Sigmoid colon (tissue), 4 donors: Measurements from ENCODE around the gene JAM2.

Experiments
- CTCF ChIP-seq, 4 experiments: fragments of 450-650 bp in 3 of 4; fragments of 200-600 bp in 1 of 4; IDR thresholded peaks; one replicate each; pipeline ENCODE4 v1.5.1; 2016 to 2019; ENCODE audit warnings: antibody characterized with exemption in 4 of 4, mild to moderate bottlenecking in 3 of 4, moderate library complexity in 2 of 4
- EP300 ChIP-seq, 4 donors: sonication (generic); formaldehyde crosslinking; IDR thresholded peaks; one replicate each; pipeline ENCODE4 v1.6.1; 2017; ENCODE audit warnings: antibody characterized with exemption in 4 of 4
- POLR2A ChIP-seq, 2 donors: fragments of 450-650 bp; IDR thresholded peaks; one replicate each; pipeline ENCODE4 v1.6.1; 2016; ENCODE audit warnings: antibody characterized with exemption in 2 of 2, mild to moderate bottlenecking in 2 of 2, moderate library complexity in 2 of 2
- POLR2AphosphoS5 ChIP-seq, 4 donors: sonication (generic); formaldehyde crosslinking; IDR thresholded peaks; one replicate each; pipeline ENCODE4 v1.6.1; 2017; ENCODE audit warnings: antibody characterized with exemption in 4 of 4

GRCh38 chr21:25756190-25756932, 117.3 kb downstream of the JAM2 start:
- TF ChIP-seq CTCF (IDR thresholded peaks at IDR 0.05) (no peak), EP300 (IDR thresholded peaks at IDR 0.05) (no peak), POLR2A (IDR thresholded peaks at IDR 0.05) (no peak), POLR2AphosphoS5 (IDR thresholded peaks at IDR 0.05) (no peak)
